ENCODE measurements around the gene EPHX1.

The EPHX1 gene

GRCh38 chr1:225881081-225881958, 71.4 kb downstream of the EPHX1 start:
- peak overlapping the region; percentile 93 for H3K4me3 ChIP-seq (ENCODE audit: low read depth, low read length)
- TF ChIP-seq CTCF (IDR thresholded peaks at IDR 0.05; ENCODE audit: low read depth, low read length), result no peak

- TF ChIP-seq CTCF (IDR thresholded peaks at IDR 0.05; ENCODE audit: low read depth, low read length), result peak; percentile 23; the same call in 1 of the 2 replicates
- H3K4me3 ChIP-seq (ENCODE audit: low read depth, low read length), result peak within 1 kb of the TSS; percentile 93
Observed at GRCh38 chr1:225881959-225882693, 72.2 kb downstream of the EPHX1 start, which contains the start of gene TMEM63A. Gene TMEM63A (minus strand): TSS chr1:225882380. CDS start chr1:225877580, 4,800 bp downstream.

GRCh38 chr1:225882694-225883615, 73.0 kb downstream of the EPHX1 start:
- H3K4me3 ChIP-seq (ENCODE audit: low read depth, low read length), result peak overlapping the region; percentile 93
- no peak for TF ChIP-seq CTCF (IDR thresholded peaks at IDR 0.05; ENCODE audit: low read depth, low read length)

GRCh38 chr1:225883616-225884265, 73.8 kb downstream of the EPHX1 start:
- TF ChIP-seq CTCF (IDR thresholded peaks at IDR 0.05; ENCODE audit: low read depth, low read length), result no peak
- H3K4me3 ChIP-seq (ENCODE audit: low read depth, low read length), result no peak overlapping the region

GRCh38 chr1:225885336-225885735, 75.4 kb downstream of the EPHX1 start:
- H3K4me3 ChIP-seq (ENCODE audit: low read depth, low read length), result no peak overlapping the region
- TF ChIP-seq CTCF (IDR thresholded peaks at IDR 0.05; ENCODE audit: low read depth, low read length), result no peak

GRCh38 chr1:225886159-225887029, 76.5 kb downstream of the EPHX1 start:
- no peak for TF ChIP-seq CTCF (IDR thresholded peaks at IDR 0.05; ENCODE audit: low read depth, low read length)
- H3K4me3 ChIP-seq (ENCODE audit: low read depth, low read length), result no peak overlapping the region
